Peyer's patch (tissue), 4 donors: ENCODE results near the gene LOC101059915.

ENCODE experiments used
- DNase-seq, 3 donors: peaks; one replicate each; pipeline ENCODE4 v3.0.0-alpha.2; 2017 to 2019
- H3K27ac ChIP-seq, 4 donors: fragments of 200-600 bp; sonication (generic); one replicate each; pipeline ENCODE4 v1.5.1; 2016 to 2019
- H3K27me3 ChIP-seq, 2 donors: fragments of 200-600 bp; sonication (generic); one replicate each; pipeline ENCODE4 v1.5.1; 2019
- H3K36me3 ChIP-seq, 3 donors: fragments of 200-600 bp; sonication (generic); one replicate each; pipeline ENCODE4 v1.5.1; 2016 to 2019
- H3K4me1 ChIP-seq, 4 donors: fragments of 200-600 bp; sonication (generic); one replicate each; pipeline ENCODE4 v1.5.1; 2016 to 2019
- H3K4me3 ChIP-seq, 4 donors: fragments of 200-600 bp; sonication (generic); 1 replicate in 3 of 4; 2 replicates in 1 of 4; pipeline ENCODE4 v1.5.1; 2016 to 2019; ENCODE audit warnings: mild to moderate bottlenecking in 1 of 4
- H3K9me3 ChIP-seq, 4 donors: fragments of 200-600 bp; sonication (generic); one replicate each; pipeline ENCODE4 v1.5.1; 2016 to 2019; ENCODE audit warnings: mild to moderate bottlenecking in 1 of 4
- CTCF ChIP-seq, 6 experiments: fragments of 450-650 bp in 4 of 6; fragments of 200-600 bp in 2 of 6; sonication (generic) in 1 of 6; IDR thresholded peaks; one replicate each; pipeline ENCODE4 v1.5.1; 2017 to 2019; ENCODE audit warnings: antibody characterized with exemption in 6 of 6, mild to moderate bottlenecking in 3 of 6, moderate library complexity in 1 of 6
- POLR2A ChIP-seq, 2 donors: fragments of 450-650 bp; IDR thresholded peaks; one replicate each; pipeline ENCODE4 v1.5.1; 2017; ENCODE audit warnings: antibody characterized with exemption in 2 of 2, mild to moderate bottlenecking in 2 of 2, moderate library complexity in 2 of 2

Gene LOC101059915

GRCh38 chrX:71667328-71668247 lies at the start of gene LOC101059915:
Gene LOC101059915 (plus strand): TSS chrX:71667546.
- TF ChIP-seq POLR2A (IDR thresholded peaks at IDR 0.05) (no peak), CTCF (IDR thresholded peaks at IDR 0.05) (no peak)

DNA sequence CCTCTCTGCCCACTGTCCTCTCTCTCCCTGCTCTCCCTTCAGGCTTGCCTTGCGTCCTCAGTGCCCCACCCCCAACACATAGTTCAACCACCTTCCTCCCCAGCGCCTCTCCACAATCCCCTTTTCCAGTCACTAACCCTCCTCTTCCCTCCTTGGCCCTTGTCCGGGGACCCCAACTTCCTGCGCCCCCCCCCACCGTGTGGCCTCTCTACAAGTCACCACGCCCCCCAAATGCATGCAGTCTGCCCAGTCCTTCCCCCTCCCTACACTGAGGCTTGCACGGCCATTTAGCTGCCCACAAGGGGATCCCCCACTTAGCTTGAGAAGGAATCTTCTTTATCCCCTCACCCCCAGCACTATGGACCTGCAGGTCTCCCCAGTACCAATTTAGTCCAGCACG lies 49.6 kb upstream of the LOC101059915 start:
- no peak for DNase-seq
- no peaks in the 10 kb centered on the region for H3K36me3 ChIP-seq
- TF ChIP-seq CTCF (IDR thresholded peaks at IDR 0.05) = no peak
- TF ChIP-seq POLR2A (IDR thresholded peaks at IDR 0.05) = no peak
- peak overlapping the region; percentile 63 to 94 (median 81) for H3K27ac ChIP-seq
- H3K27me3 ChIP-seq = no peaks in the 10 kb centered on the region
- H3K4me1 ChIP-seq = peaks cover 1 to 11% (median 6%) of the 10 kb centered on the region in 4 donors
- H3K9me3 ChIP-seq = no peaks in the 10 kb centered on the region
- peak overlapping the region; percentile 17 to 46 (median 33) for H3K4me3 ChIP-seq

More at GRCh38 chrX:71667328-71668247, at the start of gene LOC101059915:
- no peaks in the 10 kb centered on the region for H3K36me3 ChIP-seq
- H3K4me3 ChIP-seq = no peak within 1 kb of the TSS
- H3K27ac ChIP-seq = no peak within 1 kb of the TSS
- no peaks in the 10 kb centered on the region for H3K4me1 ChIP-seq
- DNase-seq = no peak
- H3K27me3 ChIP-seq = no peaks in the 10 kb centered on the region
- H3K9me3 ChIP-seq = no peaks in the 10 kb centered on the region

GRCh38 chrX:71618303-71618721 lies 49.0 kb upstream of the LOC101059915 start, which contains the start of gene CXCR3:
Gene CXCR3 (minus strand): TSS chrX:71618511. CDS start chrX:71618449, 62 bp downstream.
- no peaks in the 10 kb centered on the region for H3K27me3 ChIP-seq
- DNase-seq = peak in 2 of 3 donors; percentile 64 to 72
- H3K4me3 ChIP-seq = peak within 1 kb of the TSS; percentile 17 to 46 (median 33)
- H3K4me1 ChIP-seq = peaks cover 7 to 16% (median 11%) of the 10 kb centered on the region in 4 donors
- H3K9me3 ChIP-seq = no peaks in the 10 kb centered on the region
- peak within 1 kb of the TSS; percentile 63 to 94 (median 81) for H3K27ac ChIP-seq
- H3K36me3 ChIP-seq = no peaks in the 10 kb centered on the region
- TF ChIP-seq POLR2A (IDR thresholded peaks at IDR 0.05) (no peak), CTCF (IDR thresholded peaks at IDR 0.05) (no peak)

DNA sequence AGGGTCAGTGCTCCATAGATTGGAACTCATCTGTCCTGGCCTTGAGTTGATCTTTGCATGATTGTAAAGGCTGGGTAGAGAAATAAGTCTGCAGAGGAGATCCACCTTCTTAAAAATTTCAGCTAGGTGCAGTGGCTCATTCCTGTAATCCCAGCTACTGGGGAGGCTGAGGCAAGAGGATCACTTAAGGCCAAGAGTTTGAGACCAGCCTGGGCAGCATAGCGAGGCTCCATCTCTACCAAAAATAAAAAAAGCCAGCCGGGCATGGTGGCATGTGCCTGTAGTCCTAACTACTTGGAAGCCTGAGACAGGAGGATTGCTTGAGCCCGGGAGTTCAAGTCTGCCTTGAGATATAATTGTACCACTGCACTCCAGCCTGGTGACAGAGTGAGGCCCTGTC lies 48.6 kb upstream of the LOC101059915 start:
- Histone ChIP-seq H3K36me3 (no peaks in the 10 kb centered on the region), H3K4me3 (peak overlapping the region in 1 of 4 donors; percentile 23), H3K9me3 (no peaks in the 10 kb centered on the region), H3K27me3 (no peaks in the 10 kb centered on the region), H3K27ac (peak overlapping the region; percentile 63 to 94 (median 81)), H3K4me1 (peaks cover 9 to 21% (median 15%) of the 10 kb centered on the region in 4 donors)
- no peak for TF ChIP-seq CTCF (IDR thresholded peaks at IDR 0.05)
- TF ChIP-seq POLR2A (IDR thresholded peaks at IDR 0.05) = no peak
- DNase-seq = no peak

DNA sequence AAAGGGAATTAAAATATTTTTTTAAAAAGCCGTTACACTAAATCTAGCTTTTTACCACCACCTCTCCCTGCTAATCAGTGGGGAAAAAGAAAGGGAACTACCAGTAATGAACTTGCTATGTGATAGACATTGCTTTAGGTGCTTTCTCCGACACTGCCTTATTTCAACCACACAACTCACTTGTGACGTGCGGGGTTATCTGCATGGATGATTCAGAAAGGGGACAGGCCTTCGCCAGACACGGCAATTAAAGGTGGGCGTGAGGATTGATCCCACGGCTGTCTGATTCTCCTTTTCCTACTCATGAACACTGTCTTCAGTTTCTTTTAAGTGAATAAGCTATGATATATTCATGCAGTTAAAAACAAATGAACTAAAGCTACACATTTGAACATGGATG lies 48.2 kb upstream of the LOC101059915 start:
- Histone ChIP-seq H3K4me1 (peaks cover 9 to 25% (median 19%) of the 10 kb centered on the region in 4 donors), H3K27me3 (no peaks in the 10 kb centered on the region), H3K9me3 (no peaks in the 10 kb centered on the region), H3K36me3 (no peaks in the 10 kb centered on the region), H3K4me3 (no peak overlapping the region), H3K27ac (peak overlapping the region; percentile 63 to 94 (median 81))
- TF ChIP-seq CTCF (IDR thresholded peaks at IDR 0.05) (no peak), POLR2A (IDR thresholded peaks at IDR 0.05) (no peak)
- DNase-seq = no peak
